ENCODE measurements around the gene PRRT1. TPM values are rescaled to one million over a fixed set of nuclear protein-coding genes. Genes with fewer than 3 reads are reported as not detected.

The PRRT1 gene
- total RNA-seq, 1 donor from 2014 or later: 2.9 TPM

DNA sequence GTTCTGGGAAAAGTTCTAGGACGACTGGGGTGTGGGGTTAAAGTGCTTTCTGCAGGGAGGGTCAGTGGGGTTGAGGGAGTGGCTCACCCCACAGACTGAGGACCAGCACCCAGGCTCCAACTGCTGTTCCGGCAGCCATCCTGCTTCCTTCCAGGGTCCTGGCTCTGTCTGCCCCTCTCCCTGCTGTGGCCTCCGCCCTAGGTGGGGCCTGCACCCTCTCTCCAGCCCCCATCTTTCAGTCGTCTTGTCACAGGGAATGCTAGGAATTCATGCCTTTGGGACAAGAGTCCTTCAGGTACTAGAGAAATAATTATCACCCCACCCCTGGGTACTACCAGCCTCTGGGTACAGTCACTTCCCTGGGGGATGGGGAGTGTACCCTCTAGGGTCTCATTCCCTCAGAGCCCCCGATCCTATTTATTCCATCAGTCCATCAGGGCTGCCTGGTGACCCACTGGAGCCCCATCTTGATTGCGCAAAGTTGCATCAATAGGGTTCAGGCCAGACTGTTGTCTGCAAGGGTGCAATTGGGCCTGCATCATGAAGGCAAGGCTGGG, 32.4 kb upstream of the PRRT1 start, which contains the start of gene AGER:
TSS of gene AGER (minus strand) at position 170 of the 557 bp plus-strand sequence. CDS start at position 139, 31 bp downstream.
- Mint-ChIP-seq H3K4me3 (ENCODE audit: low read depth) (no peak within 1 kb of the TSS), H3K36me3 (ENCODE audit: insufficient read depth) (peaks cover 24% of the 10 kb centered on the region)
- DNase-seq (ENCODE audit: low spot score, unreplicated experiment): no peak

DNA sequence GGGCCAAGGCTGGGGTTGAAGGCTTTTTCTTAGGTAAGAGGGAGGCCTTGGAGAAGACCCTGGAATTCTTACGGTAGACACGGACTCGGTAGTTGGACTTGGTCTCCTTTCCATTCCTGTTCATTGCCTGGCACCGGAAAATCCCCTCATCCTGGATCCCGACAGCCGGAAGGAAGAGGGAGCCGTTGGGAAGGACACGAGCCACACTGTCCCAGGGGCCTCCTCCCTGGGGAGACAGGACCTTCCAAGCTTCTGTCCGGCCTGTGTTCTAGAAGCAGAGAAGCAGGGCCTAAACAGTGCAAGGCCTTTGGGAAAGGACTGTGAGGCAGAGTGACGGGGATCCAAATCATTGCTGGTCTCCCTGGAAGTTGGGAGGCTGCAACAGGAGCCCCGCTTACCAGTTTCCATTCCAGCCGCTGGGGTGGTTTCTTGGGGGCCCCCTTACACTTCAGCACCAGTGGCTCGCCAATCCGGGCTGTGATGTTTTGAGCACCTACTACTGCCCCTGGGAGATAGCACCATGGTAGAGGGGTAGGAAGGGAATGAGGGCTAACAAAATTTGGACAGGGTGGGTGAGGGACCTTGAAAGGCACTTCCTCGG, 31.8 kb upstream of the PRRT1 start:
- Mint-ChIP-seq H3K9me3 (ENCODE audit: low read depth) (no peaks in the 10 kb centered on the region), H3K27me3 (no peaks in the 10 kb centered on the region), H3K4me3 (ENCODE audit: low read depth) (no peak overlapping the region), H3K36me3 (ENCODE audit: insufficient read depth) (peaks cover 26% of the 10 kb centered on the region), H3K4me1 (ENCODE audit: low read depth) (peaks cover 41% of the 10 kb centered on the region), H3K27ac (no peak overlapping the region)
- no peak for DNase-seq (ENCODE audit: low spot score, unreplicated experiment)
- TF ChIP-seq, protein P1, sequence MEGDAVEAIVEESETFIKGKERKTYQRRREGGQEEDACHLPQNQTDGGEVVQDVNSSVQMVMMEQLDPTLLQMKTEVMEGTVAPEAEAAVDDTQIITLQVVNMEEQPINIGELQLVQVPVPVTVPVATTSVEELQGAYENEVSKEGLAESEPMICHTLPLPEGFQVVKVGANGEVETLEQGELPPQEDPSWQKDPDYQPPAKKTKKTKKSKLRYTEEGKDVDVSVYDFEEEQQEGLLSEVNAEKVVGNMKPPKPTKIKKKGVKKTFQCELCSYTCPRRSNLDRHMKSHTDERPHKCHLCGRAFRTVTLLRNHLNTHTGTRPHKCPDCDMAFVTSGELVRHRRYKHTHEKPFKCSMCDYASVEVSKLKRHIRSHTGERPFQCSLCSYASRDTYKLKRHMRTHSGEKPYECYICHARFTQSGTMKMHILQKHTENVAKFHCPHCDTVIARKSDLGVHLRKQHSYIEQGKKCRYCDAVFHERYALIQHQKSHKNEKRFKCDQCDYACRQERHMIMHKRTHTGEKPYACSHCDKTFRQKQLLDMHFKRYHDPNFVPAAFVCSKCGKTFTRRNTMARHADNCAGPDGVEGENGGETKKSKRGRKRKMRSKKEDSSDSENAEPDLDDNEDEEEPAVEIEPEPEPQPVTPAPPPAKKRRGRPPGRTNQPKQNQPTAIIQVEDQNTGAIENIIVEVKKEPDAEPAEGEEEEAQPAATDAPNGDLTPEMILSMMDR (IDR thresholded peaks at IDR 0.05; ENCODE audit: unreplicated experiment): no peak

More for the DNA sequence above, 32.4 kb upstream of the PRRT1 start, which contains the start of gene AGER:
- no peaks in the 10 kb centered on the region for H3K9me3 Mint-ChIP-seq (ENCODE audit: low read depth)
- no peaks in the 10 kb centered on the region for H3K27me3 Mint-ChIP-seq
- H3K27ac Mint-ChIP-seq: no peak within 1 kb of the TSS
- H3K4me1 Mint-ChIP-seq (ENCODE audit: low read depth): peaks cover 41% of the 10 kb centered on the region
- TF ChIP-seq, protein P1 (IDR thresholded peaks at IDR 0.05; ENCODE audit: unreplicated experiment): no peak

DNA sequence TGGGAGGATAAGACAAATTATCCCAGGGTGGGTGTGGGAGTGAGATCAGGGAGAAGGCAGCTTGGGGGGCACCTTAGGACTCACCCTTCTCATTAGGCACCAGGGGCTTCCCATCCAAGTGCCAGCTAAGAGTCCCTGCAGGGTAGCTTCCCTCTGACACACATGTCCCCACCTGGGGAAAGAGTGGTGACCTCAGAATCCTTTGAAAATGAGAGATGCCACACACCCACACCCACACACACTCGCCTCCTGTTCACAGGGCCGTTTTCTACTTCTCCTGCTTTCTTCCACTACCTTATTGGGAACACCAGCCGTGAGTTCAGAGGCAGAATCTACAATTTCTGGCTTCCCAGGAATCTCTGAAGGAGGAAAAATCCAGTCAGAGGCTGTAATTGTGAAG, 31.3 kb upstream of the PRRT1 start:
- Mint-ChIP-seq H3K27ac (no peak overlapping the region), H3K9me3 (ENCODE audit: low read depth) (no peaks in the 10 kb centered on the region), H3K4me1 (ENCODE audit: low read depth) (peaks cover 36% of the 10 kb centered on the region), H3K4me3 (ENCODE audit: low read depth) (no peak overlapping the region), H3K27me3 (no peaks in the 10 kb centered on the region), H3K36me3 (ENCODE audit: insufficient read depth) (peaks cover 26% of the 10 kb centered on the region)
- DNase-seq (ENCODE audit: low spot score, unreplicated experiment): no peak
- TF ChIP-seq, protein P1 (IDR thresholded peaks at IDR 0.05; ENCODE audit: unreplicated experiment): no peak

DNA sequence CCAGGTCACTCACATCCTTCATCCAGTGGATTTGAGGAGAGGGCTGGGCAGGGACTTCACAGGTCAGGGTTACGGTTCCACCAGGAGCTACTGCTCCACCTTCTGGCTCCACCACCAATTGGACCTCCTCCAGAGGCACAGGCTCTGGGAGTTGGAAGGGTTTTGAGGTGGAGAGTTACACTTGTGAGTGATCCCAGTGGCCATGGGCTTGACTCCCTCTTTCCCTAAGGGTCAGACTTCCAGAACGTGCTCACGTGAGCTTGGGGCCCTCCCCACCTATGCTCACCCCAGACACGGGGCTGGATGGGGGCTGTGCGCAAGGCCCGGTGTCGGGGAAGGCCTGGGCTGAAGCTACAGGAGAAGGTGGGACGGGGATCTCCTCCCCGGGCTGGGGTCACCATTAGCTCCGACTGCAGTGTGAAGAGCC, 30.8 kb upstream of the PRRT1 start:
- no peak overlapping the region for H3K4me3 Mint-ChIP-seq (ENCODE audit: low read depth)
- TF ChIP-seq, protein P1 (IDR thresholded peaks at IDR 0.05; ENCODE audit: unreplicated experiment): no peak
- H3K36me3 Mint-ChIP-seq (ENCODE audit: insufficient read depth): peaks cover 25% of the 10 kb centered on the region
- H3K9me3 Mint-ChIP-seq (ENCODE audit: low read depth): no peaks in the 10 kb centered on the region
- H3K4me1 Mint-ChIP-seq (ENCODE audit: low read depth): peaks cover 36% of the 10 kb centered on the region
- H3K27me3 Mint-ChIP-seq: no peaks in the 10 kb centered on the region
- H3K27ac Mint-ChIP-seq: no peak overlapping the region
- DNase-seq (ENCODE audit: low spot score, unreplicated experiment): no peak

DNA sequence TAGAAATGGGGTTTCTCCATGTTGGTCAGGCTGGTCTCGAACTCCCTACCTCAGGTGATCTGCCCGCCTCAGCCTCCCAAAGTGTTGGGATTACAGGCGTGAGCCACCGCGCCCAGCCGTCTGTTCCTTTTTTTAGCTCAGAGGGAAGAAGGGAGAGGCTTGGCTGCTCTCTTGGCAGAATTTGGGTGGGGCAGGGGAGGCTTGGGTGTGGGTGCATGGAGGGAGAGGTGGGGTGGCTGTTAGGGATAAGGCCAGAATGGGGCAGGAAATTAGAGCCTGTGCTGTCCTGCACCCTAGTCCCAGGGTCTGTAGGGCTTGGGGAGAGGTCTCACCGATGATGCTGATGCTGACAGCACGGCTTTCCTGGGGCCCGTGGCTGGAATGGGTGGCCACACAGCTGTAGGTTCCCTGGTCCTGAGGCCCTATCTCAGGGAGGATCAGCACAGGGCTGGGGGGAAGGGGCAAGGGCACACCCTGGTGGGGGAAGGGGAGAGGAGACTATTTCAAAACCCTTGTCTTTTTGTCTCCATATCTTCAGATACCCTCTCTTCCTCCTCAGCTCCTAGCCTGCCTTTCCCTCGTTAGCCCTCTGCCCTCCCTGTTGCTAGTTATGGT, 30.3 kb upstream of the PRRT1 start:
- no peaks in the 10 kb centered on the region for H3K9me3 Mint-ChIP-seq (ENCODE audit: low read depth)
- peaks cover 21% of the 10 kb centered on the region for H3K36me3 Mint-ChIP-seq (ENCODE audit: insufficient read depth)
- peaks cover 35% of the 10 kb centered on the region for H3K4me1 Mint-ChIP-seq (ENCODE audit: low read depth)
- no peak overlapping the region for H3K4me3 Mint-ChIP-seq (ENCODE audit: low read depth)
- TF ChIP-seq, protein P1 (IDR thresholded peaks at IDR 0.05; ENCODE audit: unreplicated experiment): no peak
- DNase-seq (ENCODE audit: low spot score, unreplicated experiment): no peak
- no peak overlapping the region for H3K27ac Mint-ChIP-seq
- H3K27me3 Mint-ChIP-seq: no peaks in the 10 kb centered on the region
